Hair follicle dermal papilla cell (primary cell): ENCODE data around the gene VRK2. TPM values are rescaled to one million over a fixed set of nuclear protein-coding genes. Genes with fewer than 3 reads are reported as not detected.

Experiments
- total RNA-seq: library from RNA; depleted of rRNA; stranded (reverse); fragments of >200 nt; gene quantifications from 2 replicates; pipeline ENCODE4 v1.2.3, GENCODE V29; 2012

VRK2 gene
- total RNA-seq: 25.9 and 26.3 TPM in 2 replicates

DNA sequence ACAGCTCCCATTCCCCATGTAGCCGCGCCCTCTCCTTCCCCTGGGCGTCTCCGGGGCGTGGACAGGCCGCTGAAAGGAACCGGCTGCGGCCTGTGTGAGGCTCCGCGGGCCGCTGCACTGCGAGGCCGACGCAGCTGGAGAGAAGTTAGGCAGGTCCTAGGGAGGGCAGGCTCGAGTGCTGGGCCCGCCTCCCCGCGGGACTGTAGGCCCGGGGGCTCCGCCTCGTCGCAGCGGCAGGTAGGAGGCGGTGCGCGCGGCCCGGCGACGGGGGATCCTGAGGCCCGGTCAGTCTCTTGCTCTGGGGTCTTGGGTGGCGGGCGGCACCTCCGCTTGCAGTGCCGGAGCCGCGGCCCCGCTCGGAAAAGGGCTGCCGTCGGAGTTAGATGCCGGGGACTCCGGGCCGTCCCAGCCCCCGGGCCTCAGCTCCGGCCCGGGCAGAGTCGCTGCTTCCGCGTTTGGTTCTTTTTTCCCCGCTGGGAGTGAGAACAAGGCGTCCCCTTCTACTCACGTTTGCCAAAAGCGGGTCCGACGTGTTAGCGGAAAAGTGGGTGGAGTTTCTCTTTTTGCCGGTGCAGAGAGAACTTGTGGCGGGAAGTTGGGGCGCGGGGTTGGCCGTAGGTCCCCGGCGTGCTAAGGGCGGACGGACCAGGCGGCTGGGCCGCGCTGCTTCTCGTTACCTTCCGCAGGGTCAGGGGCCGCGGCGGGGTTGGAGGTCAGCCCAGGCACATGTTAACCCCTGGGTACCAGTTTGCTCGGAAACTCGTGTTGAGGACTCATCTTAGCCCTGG lies at the start of gene VRK2:
TSS of gene VRK2 (plus strand) at position 222 of the 788 bp plus-strand sequence. CDS start 2,026 bp downstream, outside the sequence.

Other genes with a start within 250 kb of the VRK2 start
- gene FANCL, start 194.5 kb downstream of the VRK2 start, total RNA-seq: 11.7 and 13.0 TPM in 2 replicates